ENCODE results near the gene SERPINC1. TPM values are rescaled to one million over a fixed set of nuclear protein-coding genes. Genes with fewer than 3 reads are reported as not detected.
A peak's percentile ranks its signal among the peaks of the same experiment; 100 is the strongest.

The SERPINC1 gene
- total and polyA plus RNA-seq, 2 of the 8 experiments (the other 6 are each of a cell fraction or from before 2014, with no cell fraction given): 0.08 TPM; not detected in 1

- no peak overlapping the region for H3K4me3 ChIP-seq (ENCODE audit: extremely low read depth in 1 of 4, insufficient read depth in 2 of 4, low read depth in 3 of 4, low read length in 4 of 4)
- no peaks in the 10 kb centered on the region for H3K79me2 ChIP-seq (ENCODE audit: control insufficient read depth in 1 of 2, insufficient read depth in 2 of 2, low read length in 2 of 2)
- no peak overlapping the region for H3K23ac ChIP-seq (ENCODE audit: insufficient read length)
- H3K27me3 ChIP-seq (replicated peaks in 1 of 4; ENCODE audit: control insufficient read depth in 3 of 4, extremely low read depth in 1 of 4, insufficient read depth in 3 of 4, low read length in 3 of 4): no peaks in the 10 kb centered on the region
- H3K4ac ChIP-seq (replicated peaks; ENCODE audit: insufficient read length, low read depth, low read length): no peak overlapping the region
- H4K20me1 ChIP-seq (replicated peaks in 1 of 2; ENCODE audit: control insufficient read depth in 1 of 2, insufficient read depth in 2 of 2, low read length in 2 of 2): no peaks in the 10 kb centered on the region
- H3K23me2 ChIP-seq (ENCODE audit: low read depth, low read length): no peaks in the 10 kb centered on the region
- H2BK120ac ChIP-seq (replicated peaks; ENCODE audit: low read depth, low read length): no peak overlapping the region
- no peak overlapping the region for H3K18ac ChIP-seq (ENCODE audit: extremely low read depth, low read length)
- H3K56ac ChIP-seq (replicated peaks; ENCODE audit: insufficient read length, low read depth, low read length): no peak overlapping the region
- 77% methylated on average over 4 of the region's 4 CpGs; no CpG with 5 or more reads in 1 of the 2 experiments for WGBS, 2 experiments (ENCODE audit: extremely low coverage in 1 of 2, insufficient coverage in 1 of 2, insufficient read length in 1 of 2, insufficient replicate concordance in 2 of 2, low coverage in 1 of 2, low lambda C conversion rate in 2 of 2, missing lambda C conversion rate in 1 of 2)
- H2BK12ac ChIP-seq (ENCODE audit: low read depth, low read length): no peak overlapping the region
- peaks cover 0 to 14% (median 5%) of the 10 kb centered on the region in 4 experiments; a peak in 4 of 8 replicates for H3K36me3 ChIP-seq (ENCODE audit: control insufficient read depth in 2 of 4, insufficient read depth in 4 of 4, low read length in 3 of 4)
- 0 out of 2 replicates have a peak overlapping the region, but pooled peaks have one; percentile 20 for H2BK15ac ChIP-seq (ENCODE audit: low read length)
- TF ChIP-seq SP1 (IDR thresholded peaks at IDR 0.05; ENCODE audit: low read depth, low read length): no peak
- TF ChIP-seq TAF7 (optimal IDR thresholded peaks at IDR 0.05; ENCODE audit: borderline replicate concordance, low read depth, low read length): no peak
- TF ChIP-seq SIRT6 (IDR thresholded peaks at IDR 0.05; ENCODE audit: low read length): no peak
- no peak for TF ChIP-seq CEBPB (IDR thresholded peaks at IDR 0.05; ENCODE audit: low read depth, low read length)
- TF ChIP-seq MAFK (IDR thresholded peaks at IDR 0.05; ENCODE audit: low read depth, low read length): no peak
- no peak for TF ChIP-seq ZNF274 (IDR thresholded peaks at IDR 0.05; ENCODE audit: borderline replicate concordance, extremely low read depth, low read length)
- no peak for TF ChIP-seq FOSL1 (IDR thresholded peaks at IDR 0.05; ENCODE audit: insufficient read depth, low read depth, low read length)
- TF ChIP-seq ASH2L (IDR thresholded peaks at IDR 0.05; ENCODE audit: low read length): no peak
- no peak for TF ChIP-seq POU5F1 (IDR thresholded peaks at IDR 0.05; ENCODE audit: low read depth, low read length)
- no peak for TF ChIP-seq CBX8 (IDR thresholded peaks at IDR 0.05; ENCODE audit: borderline replicate concordance, low read depth, low read length)
- no peak for TF ChIP-seq TBP (IDR thresholded peaks at IDR 0.05; ENCODE audit: low read depth, low read length)
- TF ChIP-seq HDAC6 (IDR thresholded peaks at IDR 0.05; ENCODE audit: low read depth, low read length): no peak
- no peak overlapping the region for H4K8ac ChIP-seq (ENCODE audit: extremely low read depth, insufficient read depth, low read length)
- H3K27ac ChIP-seq (ENCODE audit: low read depth, low read length): no peak overlapping the region
- H3K4me2 ChIP-seq (ENCODE audit: insufficient read depth in 1 of 2, low read depth in 2 of 2, low read length in 2 of 2): no peak overlapping the region
- H2BK20ac ChIP-seq (ENCODE audit: low read length): no peak overlapping the region
- no peak overlapping the region for H2AFZ ChIP-seq (ENCODE audit: low read length)
- ChIA-PET CTCF (ENCODE audit: partially characterized antibody) (interaction anchor here (0.7 kb wide), 1 partner anchor 10 kb away, joined by 3 read pairs; no protein-coding TSS in a partner anchor), POLR2A (ENCODE audit: partially characterized antibody) (interaction anchor here (1.0 to 6.8 kb wide), 2 partner anchors 21 to 63 kb away, joined by 3 to 109 read pairs; partner anchors contain the start of genes DARS2, GAS5 and ZBTB37)
- H3K9me3 ChIP-seq (ENCODE audit: insufficient read depth in 2 of 2, low read depth in 1 of 2, low read length in 1 of 2): no peaks in the 10 kb centered on the region
- H3K14ac ChIP-seq (ENCODE audit: insufficient read length): no peak overlapping the region
- no peak overlapping the region for H3K9ac ChIP-seq (replicated peaks in 1 of 4; ENCODE audit: extremely low read depth in 1 of 4, low read depth in 3 of 4, low read length in 3 of 4)
- no peak for FAIRE-seq
- H2BK5ac ChIP-seq (ENCODE audit: low read depth, low read length): no peak overlapping the region
- H2AK5ac ChIP-seq (ENCODE audit: low read depth, low read length): no peak overlapping the region
- peaks cover 0 to 7% (median 2%) of the 10 kb centered on the region in 4 experiments; a peak in 2 of 7 replicates for H3K4me1 ChIP-seq (replicated peaks in 1 of 4; ENCODE audit: control insufficient read depth in 3 of 4, insufficient read depth in 4 of 4, low read length in 3 of 4)
- no peak overlapping the region for H4K91ac ChIP-seq (replicated peaks; ENCODE audit: insufficient read length, low read length)
- no peak for DNase-seq (ENCODE audit: low read depth in 1 of 2, low spot score in 2 of 2)
- no peaks in the 10 kb centered on the region for H3K79me1 ChIP-seq (ENCODE audit: low read depth, low read length)
- H4K5ac ChIP-seq (ENCODE audit: insufficient read length, low read depth, low read length): no peak overlapping the region
Observed at GRCh38 chr1:173886746-173887611, 30.1 kb downstream of the SERPINC1 start.

Data from H1 (cell line).